Astrocyte (in vitro differentiated cells and primary cell): ENCODE data around the gene GLP2R.

Source experiments
- CTCF ChIP-seq: IDR thresholded peaks from 2 replicates; pipeline ENCODE4 v1.5.1; 2011; ENCODE audit warnings: low read depth, mild to moderate bottlenecking, inconsistent platforms, low read length, moderate library complexity; ENCODE audit not compliant: insufficient read depth
- EZH2 ChIP-seq: IDR thresholded peaks from 2 replicates; pipeline ENCODE4 v1.6.1; 2012; ENCODE audit warnings: mild to moderate bottlenecking, low read length, inconsistent platforms; ENCODE audit not compliant: insufficient read depth

- no peak for TF ChIP-seq CTCF
- TF ChIP-seq EZH2: no peak
Measured at GRCh38 chr17:9917801-9918200, 92.1 kb downstream of the GLP2R start.
